GM18519 (cell line): Measurements from ENCODE around the gene HDLBP.

Source experiments
- ATAC-seq: cut with Tn5 transposase; IDR thresholded peaks from one replicate; pipeline ENCODE4 v1.9.1; 2021; ENCODE audit warnings: mild to moderate bottlenecking, moderate library complexity; ENCODE audit not compliant: unreplicated experiment, low FRiP score

The HDLBP gene

DNA sequence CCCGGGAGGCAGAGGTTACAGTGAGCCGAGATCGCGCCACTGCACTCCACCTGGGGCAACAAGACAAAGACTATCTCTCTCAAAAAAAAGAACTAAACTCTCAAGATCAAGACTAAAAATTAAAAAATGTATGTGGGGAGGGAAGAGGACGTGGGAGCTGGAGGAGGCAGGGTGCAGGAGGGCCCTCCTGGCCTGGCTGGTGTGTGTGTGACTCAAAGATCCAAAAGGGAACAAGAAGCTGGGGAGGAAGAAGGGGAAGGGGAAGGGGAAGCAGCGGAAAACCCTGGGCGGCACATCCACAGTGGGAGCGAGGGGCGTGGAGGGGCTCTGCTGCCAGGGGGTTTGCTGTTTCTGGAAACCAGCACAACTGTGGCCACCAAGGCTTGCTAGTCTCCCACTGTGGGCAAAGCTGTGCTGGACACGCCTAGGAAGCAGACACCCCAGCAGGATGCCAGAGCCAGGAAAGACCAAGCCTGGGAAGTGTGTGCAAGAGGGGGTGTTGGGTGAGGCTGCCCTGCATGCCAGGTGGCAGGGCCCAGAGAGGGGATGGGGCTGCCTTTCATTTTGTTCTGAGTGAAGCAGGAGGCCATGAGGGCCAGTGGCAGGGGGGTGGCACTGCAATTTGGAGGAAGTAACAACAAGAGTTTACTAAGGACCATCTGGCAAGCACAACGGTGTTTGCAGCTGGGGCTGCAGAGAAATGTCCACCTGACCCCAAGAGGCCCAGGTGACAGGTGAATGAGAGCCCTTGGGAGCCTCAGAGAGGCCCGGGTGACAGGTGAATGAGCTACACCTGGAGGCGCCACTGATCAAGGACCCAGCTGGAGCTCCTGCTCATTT is 82.5 kb downstream of the HDLBP start:
- ATAC-seq = no peak

GRCh38 chr2:241230435-241230834 is 85.0 kb downstream of the HDLBP start:
- ATAC-seq = no peak

DNA sequence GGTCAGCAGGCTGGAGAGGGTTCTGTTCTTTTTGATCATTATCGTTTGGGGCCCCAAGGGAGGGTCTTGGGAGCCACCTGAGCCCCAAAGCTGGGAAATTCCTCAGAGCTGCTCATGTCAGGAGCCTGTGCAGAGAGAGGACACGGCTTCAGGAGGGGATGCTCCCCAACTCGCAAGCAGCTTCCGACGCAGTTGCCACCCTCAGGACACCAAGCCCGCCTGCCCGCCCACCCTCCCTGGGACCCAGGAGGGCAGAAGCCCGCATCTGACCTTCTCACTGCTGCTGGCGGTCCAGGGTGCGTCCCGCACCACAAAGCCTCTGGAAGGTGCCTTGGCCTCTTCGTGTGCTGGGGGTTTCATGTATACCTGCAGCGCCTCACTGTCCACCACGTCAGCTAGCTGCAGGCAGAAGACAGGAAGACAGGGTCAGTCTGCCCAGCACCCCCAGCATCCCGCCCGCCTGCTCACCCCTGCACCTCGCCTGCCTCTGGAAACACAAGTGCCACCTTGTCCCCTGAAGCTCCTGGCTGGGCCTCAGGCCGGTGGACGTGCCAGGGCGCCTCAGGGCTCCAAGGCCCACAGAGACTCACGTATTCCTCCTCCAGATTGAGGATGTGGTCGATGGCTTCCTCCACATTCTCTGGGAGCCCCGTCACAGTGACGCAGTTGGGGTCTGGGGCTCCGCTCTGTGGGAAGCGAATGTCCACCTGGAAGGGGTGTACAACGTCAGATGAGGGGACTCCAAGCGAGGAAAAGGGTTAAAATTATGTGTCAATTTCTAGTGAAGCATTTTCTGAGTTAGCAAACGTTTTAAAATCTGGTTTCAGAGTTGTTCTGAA is 85.7 kb downstream of the HDLBP start:
- no peak for ATAC-seq

DNA sequence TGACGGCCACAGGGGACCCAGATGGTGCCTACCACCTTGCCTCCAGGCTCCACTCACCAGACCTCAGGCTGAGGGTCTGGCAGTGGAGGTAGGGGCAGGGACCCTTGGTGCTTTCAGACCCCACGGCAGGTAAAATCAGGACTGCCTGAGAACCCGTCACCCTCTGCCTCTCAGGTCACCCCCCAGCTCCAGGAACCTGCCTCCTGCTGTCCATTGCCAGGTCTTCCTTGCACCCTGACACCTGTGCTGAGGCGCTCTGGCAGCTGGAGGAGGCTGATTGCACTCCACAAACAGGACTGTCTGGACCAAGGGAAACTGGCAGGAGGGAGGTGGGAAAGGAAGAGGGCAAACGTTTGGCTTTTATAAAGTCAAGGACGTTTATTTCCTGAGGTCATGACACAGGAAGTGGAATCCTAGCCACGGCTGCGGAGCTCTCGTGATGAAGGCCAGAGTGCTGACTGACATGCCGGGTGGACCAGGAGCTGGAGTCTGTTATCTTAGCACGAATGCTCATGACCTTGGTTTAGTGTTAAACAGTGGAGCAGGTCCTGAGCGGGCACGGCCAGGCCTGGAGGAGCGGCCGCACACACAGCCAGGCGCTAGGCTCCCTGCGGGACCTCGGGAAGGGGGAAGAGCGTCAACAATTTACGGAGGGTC is 86.5 kb downstream of the HDLBP start:
- no peak for ATAC-seq

GRCh38 chr2:241228081-241228859 is 87.2 kb downstream of the HDLBP start:
- no peak for ATAC-seq

- ATAC-seq = no peak
Measured at GRCh38 chr2:241227594-241227993, 87.9 kb downstream of the HDLBP start.

GRCh38 chr2:241226723-241227572 is 88.5 kb downstream of the HDLBP start:
- no peak for ATAC-seq

DNA sequence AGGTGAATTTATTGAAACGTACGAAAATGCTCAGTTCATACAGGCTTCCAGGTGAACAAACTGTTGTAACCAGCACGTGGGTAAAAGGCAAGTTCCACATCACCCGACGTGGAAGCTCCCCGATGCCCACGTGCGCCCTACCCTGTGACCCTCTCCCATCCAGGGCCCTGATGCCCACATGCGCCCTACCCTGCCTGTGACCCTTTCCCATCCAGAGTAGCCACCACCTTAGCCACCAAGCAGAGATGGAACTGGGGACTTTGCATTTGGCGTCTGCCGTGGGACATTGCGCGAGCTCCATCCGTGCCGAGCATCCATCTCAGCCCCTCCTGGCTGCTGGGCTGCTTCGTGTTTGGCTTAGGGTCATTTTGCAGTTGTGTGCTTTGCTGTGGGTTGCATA is 89.5 kb downstream of the HDLBP start:
- ATAC-seq = no peak

DNA sequence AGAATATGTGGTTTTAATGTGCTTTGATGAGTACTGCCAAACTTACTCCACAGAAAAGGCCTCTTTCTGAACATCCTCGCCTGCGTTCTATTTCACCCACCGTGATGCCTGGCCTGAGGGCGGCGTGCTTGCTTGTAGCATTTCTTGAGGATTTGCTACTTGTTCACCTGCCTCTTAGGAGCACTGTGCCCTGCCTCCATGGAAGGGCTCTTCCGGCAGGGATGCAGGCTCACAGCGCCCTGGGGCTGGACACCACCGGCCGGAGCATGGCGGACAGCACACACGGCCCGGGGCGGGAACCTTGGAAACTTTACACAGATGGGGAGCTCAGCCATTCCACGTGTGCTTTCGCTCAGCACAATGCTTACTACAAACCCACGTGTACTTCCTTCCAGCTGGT is 89.9 kb downstream of the HDLBP start:
- ATAC-seq = no peak

GRCh38 chr2:241224851-241225438 is 90.5 kb downstream of the HDLBP start:
- no peak for ATAC-seq

- ATAC-seq = no peak
Measured at GRCh38 chr2:241224018-241224850, 91.2 kb downstream of the HDLBP start.

GRCh38 chr2:241223211-241224017 is 92.1 kb downstream of the HDLBP start:
- no peak for ATAC-seq

DNA sequence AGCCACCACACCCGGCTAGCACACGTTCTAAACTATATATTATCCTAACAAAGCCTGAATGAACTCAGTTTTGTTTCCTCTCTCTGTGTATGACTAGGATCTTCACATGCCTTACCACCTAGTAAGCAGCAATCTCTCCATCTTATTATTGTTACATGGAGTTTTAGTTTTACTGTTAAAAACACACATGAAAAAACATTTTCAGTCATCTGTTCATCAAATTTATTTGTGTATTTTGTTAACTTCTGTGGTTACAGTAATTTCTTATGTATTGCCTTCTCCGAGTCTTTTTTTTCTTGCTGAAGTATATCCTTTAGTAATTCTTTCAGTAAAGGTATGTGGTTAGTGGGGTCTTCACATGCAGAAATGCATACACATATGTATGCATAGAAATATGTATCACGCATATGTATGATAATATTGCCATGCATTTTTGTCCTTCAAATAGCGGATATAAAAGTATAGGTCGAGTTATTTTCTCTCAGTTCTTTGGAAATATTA is 95.6 kb downstream of the HDLBP start:
- ATAC-seq = no peak

DNA sequence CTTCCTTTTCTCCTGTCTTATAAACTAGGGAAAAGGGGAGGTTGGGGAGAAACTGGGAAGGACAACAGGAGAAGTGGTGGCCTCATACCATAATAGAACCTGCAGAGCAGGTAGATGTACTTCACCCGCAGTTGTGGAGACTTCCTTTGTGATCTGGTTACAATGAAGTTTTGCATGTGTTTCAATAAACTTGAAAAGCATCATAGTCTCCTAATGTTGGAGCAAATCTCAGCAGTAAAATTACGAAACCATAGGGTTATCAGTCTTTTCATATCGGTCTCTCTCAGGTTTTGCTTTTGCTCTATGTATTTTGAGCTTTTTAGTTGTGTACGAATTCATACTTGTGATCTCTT is 96.5 kb downstream of the HDLBP start:
- ATAC-seq = no peak

DNA sequence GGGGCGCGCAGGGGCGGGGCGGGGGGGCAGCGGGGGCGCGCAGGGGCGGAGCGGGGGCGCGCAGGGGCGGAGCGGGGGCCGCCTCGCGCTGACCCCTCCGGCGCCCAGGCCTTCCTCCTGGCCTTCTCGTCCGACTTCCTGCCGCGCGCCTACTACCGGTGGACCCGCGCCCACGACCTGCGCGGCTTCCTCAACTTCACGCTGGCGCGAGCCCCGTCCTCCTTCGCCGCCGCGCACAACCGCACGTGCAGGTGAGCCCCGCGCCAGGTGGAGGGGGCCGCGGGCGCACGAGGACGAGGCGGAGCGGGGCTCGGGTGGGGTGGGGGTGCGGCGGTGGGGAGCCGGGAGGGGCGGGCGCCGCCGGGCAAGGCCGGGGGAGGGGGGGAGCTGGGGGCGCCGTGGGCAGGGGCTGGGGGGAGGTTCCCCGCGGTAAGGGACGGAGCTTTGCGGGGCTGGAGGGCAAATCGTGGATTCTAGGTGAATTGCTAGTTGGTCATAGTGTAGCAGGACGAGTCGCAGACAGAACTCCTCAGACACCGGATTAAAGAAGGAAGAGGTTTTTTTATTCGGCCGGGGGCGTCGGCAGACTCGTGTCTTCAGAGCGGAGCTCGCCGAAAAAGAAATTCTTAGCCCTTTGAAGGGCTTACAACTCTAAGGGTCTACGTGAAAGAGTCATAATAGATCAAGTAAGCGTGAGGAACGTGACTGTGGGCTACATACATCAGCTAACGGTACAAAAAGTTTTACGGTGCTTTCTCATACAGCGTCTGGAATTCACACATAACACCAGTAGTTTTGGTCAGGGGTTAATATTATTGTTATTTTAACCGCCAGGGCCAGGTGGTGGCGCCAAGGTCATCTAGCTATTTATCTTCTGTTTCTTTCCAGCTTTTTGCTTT is 97.1 kb downstream of the HDLBP start:
- no peak for ATAC-seq

DNA sequence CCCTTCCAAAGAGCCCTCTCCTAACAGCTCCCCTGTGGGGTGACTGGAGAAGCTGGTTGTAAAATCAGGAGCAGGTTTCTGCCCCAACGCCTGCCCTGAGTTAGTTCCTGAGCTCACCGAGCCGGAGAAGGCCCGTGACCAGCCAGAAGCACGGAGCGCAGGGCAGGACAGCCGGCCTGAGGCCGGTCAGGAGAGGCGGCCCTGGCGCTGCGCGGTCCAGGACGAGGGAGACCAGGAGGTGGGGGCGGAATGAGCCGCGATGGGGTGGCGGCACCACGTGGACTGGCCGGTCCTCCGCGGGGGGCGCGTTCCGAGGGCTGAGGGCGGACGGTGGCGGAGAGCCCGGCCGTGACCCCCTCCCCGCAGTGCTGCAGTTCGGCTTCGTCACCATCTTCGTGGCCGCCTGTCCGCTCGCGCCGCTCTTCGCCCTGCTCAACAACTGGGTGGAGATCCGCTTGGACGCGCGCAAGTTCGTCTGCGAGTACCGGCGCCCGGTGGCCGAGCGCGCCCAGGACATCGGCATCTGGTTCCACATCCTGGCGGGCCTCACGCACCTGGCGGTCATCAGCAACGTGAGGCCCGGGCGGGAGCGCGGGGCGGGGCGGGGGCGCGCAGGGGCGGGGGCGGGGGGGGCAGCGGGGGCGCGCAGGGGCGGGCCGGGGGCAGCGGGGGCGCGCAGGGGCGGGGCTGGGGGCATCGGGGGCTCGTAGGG is 98.0 kb downstream of the HDLBP start:
- no peak for ATAC-seq
